Smooth muscle cell (in vitro differentiated cells): ENCODE data around the gene TNKS2. TPM values are rescaled to one million over a fixed set of nuclear protein-coding genes. Genes with fewer than 3 reads are reported as not detected.

ENCODE experiments used
- DNase-seq: peaks from one replicate; lab custom pipeline; 2025; ENCODE audit not compliant: unreplicated experiment; lab: John Stamatoyannopoulos, UW
- H2AFZ ChIP-seq: fragments of 200-600 bp; sonication (generic); 2 replicates; pipeline ENCODE4 v1.6.0; 2016; ENCODE audit warnings: antibody characterized with exemption, low read depth, mild to moderate bottlenecking
- H3F3A ChIP-seq: fragments of 200-600 bp; sonication (generic); 2 replicates; pipeline ENCODE4 v1.6.0; 2017; ENCODE audit warnings: antibody characterized with exemption, low read depth
- H3K27ac ChIP-seq: fragments of 200-600 bp; sonication (generic); 2 replicates; pipeline ENCODE4 v1.5.1; 2016; ENCODE audit warnings: low read depth, mild to moderate bottlenecking
- H3K27me3 ChIP-seq: fragments of 200-600 bp; sonication (generic); 2 replicates; pipeline ENCODE4 v1.6.1; 2016; ENCODE audit warnings: low read depth, mild to moderate bottlenecking
- H3K36me3 ChIP-seq: fragments of 200-600 bp; sonication (generic); 2 replicates; pipeline ENCODE4 v1.5.1; 2016; ENCODE audit warnings: low read depth
- H3K4me1 ChIP-seq: fragments of 200-600 bp; sonication (generic); 2 replicates; pipeline ENCODE4 v1.5.1; 2016; ENCODE audit warnings: low read depth
- H3K4me2 ChIP-seq: fragments of 200-600 bp; sonication (generic); 2 replicates; pipeline ENCODE4 v1.6.0; 2016; ENCODE audit warnings: mild to moderate bottlenecking
- H3K4me3 ChIP-seq: fragments of 200-600 bp; sonication (generic); 2 replicates; pipeline ENCODE4 v1.5.1; 2016; ENCODE audit warnings: mild to moderate bottlenecking
- H3K79me2 ChIP-seq: fragments of 200-600 bp; sonication (generic); 2 replicates; pipeline ENCODE4 v1.6.0; 2016; ENCODE audit warnings: low read depth, mild to moderate bottlenecking
- H3K9ac ChIP-seq: fragments of 200-600 bp; sonication (generic); 2 replicates; pipeline ENCODE4 v1.6.0; 2016; ENCODE audit warnings: low read depth
- H3K9me3 ChIP-seq: fragments of 200-600 bp; sonication (generic); replicated peaks from 2 replicates; pipeline ENCODE4 v1.5.1; 2016; ENCODE audit warnings: low read depth
- H4K20me1 ChIP-seq: fragments of 200-600 bp; sonication (generic); 2 replicates; pipeline ENCODE4 v1.6.0; 2016; ENCODE audit warnings: low read depth
- CTCF ChIP-seq: fragments of 200-600 bp; sonication (generic); IDR thresholded peaks from 2 replicates; pipeline ENCODE4 v1.5.1; 2017; ENCODE audit warnings: borderline replicate concordance, mild to moderate bottlenecking, antibody characterized with exemption; ENCODE audit not compliant: insufficient read depth, poor library complexity, severe bottlenecking
- WGBS: methylation state at CpG from one replicate; pipeline ENCODE4 v1.1.7; 2016; ENCODE audit warnings: low lambda C conversion rate; 5-methylcytosine and 5-hydroxymethylcytosine counted together
- polyA plus RNA-seq: library from polyadenylated mRNA; unstranded; fragments of >200 nt; fragmentation: Nextera tagmentation; extraction: Ambion mirVana; gene quantifications from 2 replicates; pipeline ENCODE4 v1.2.1, GENCODE V29; 2016
- total RNA-seq: library from RNA; depleted of rRNA; stranded (reverse); fragments of >200 nt; gene quantifications from 2 replicates; pipeline ENCODE4 v1.2.3, GENCODE V29; 2014

The TNKS2 gene
- total and polyA plus RNA-seq, 2 experiments from 2014 or later, result 12.1 to 45.6 TPM

- H3K4me1 ChIP-seq, result peaks cover 17% of the 10 kb centered on the region
- H3K27me3 ChIP-seq, result no peaks in the 10 kb centered on the region
- TF ChIP-seq CTCF, result no peak
- H3K9ac ChIP-seq, result no peak overlapping the region
- WGBS, result 93% methylated on average over 3 of the region's 3 CpGs
- no peaks in the 10 kb centered on the region for H3K36me3 ChIP-seq
- H3K27ac ChIP-seq, result no peak overlapping the region
- H3K79me2 ChIP-seq, result no peaks in the 10 kb centered on the region
- no peak overlapping the region for H3K4me3 ChIP-seq
- H3K4me2 ChIP-seq, result no peak overlapping the region
- H3F3A ChIP-seq, result peaks cover 3% of the 10 kb centered on the region
- no peaks in the 10 kb centered on the region for H3K9me3 ChIP-seq
- no peak for DNase-seq
- H4K20me1 ChIP-seq, result no peaks in the 10 kb centered on the region
- H2AFZ ChIP-seq, result no peak overlapping the region
These were observed 98.1 kb downstream of the TNKS2 start for GRCh38 chr10:91896212-91896756.

- Histone ChIP-seq H3K9ac (no peak overlapping the region), H3K9me3 (no peaks in the 10 kb centered on the region), H4K20me1 (no peaks in the 10 kb centered on the region), H2AFZ (no peak overlapping the region), H3K4me2 (no peak overlapping the region), H3F3A (peaks cover 1% of the 10 kb centered on the region), H3K79me2 (no peaks in the 10 kb centered on the region), H3K4me3 (no peak overlapping the region), H3K36me3 (no peaks in the 10 kb centered on the region), H3K27ac (no peak overlapping the region), H3K4me1 (peaks cover 22% of the 10 kb centered on the region), H3K27me3 (no peaks in the 10 kb centered on the region)
- no peak for TF ChIP-seq CTCF
- 90% methylated on average over 8 of the region's 8 CpGs for WGBS
- no peak for DNase-seq
These were observed 99.2 kb downstream of the TNKS2 start for GRCh38 chr10:91897421-91897820.

- H3K9me3 ChIP-seq, result no peaks in the 10 kb centered on the region
- H4K20me1 ChIP-seq, result no peaks in the 10 kb centered on the region
- peaks cover 25% of the 10 kb centered on the region for H3K4me1 ChIP-seq
- no peak for DNase-seq
- peaks cover 4% of the 10 kb centered on the region for H3F3A ChIP-seq
- peak overlapping the region; percentile 50 for H3K27ac ChIP-seq
- H3K79me2 ChIP-seq, result no peaks in the 10 kb centered on the region
- no peak for TF ChIP-seq CTCF
- H3K27me3 ChIP-seq, result no peaks in the 10 kb centered on the region
- H3K4me3 ChIP-seq, result no peak overlapping the region
- no peak overlapping the region for H3K9ac ChIP-seq
- no peak overlapping the region for H2AFZ ChIP-seq
- 0% methylated on average over 2 of the region's 2 CpGs for WGBS
- H3K36me3 ChIP-seq, result no peaks in the 10 kb centered on the region
- H3K4me2 ChIP-seq, result peak overlapping the region; percentile 44
These were observed 103.8 kb downstream of the TNKS2 start for GRCh38 chr10:91901784-91902677.
